ENCODE results near the gene WHRN.

DNA sequence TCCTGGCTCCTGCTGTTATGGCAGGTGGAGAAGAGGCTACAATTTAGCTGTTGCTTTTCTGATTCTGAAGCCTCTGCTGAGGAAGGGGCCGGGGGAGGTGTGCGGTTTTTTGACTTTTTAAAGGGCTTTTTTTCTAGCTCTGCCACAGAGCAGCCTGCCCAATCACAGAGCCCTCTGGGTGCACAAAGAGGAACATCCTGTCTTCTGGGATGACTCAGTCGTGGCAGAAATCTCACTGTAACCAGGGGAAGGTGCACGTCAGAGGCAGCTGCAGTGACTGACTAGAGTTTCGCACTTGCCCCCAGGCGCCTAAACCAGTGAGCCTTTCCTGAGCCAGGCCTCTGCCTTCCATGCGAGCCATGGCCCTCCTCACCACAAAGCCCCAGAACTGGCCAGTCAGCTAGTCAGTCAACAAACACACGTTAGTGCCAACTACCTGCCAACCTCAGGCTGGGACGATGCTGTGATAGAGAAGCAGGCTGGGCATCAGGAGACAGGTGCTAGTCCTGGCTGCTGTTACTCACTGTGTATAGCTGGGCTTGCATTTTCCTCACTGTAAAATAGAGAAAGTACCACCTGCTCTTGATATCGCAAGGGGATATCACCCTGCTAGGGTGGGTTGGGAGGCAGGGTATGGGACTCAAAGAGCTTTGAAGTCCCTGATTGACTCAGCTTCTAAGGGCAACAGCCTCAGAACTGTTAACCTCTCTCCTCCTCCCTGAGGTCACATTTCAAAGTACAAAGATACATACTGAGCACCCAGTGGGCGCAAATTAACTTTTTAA lies 119.7 kb downstream of the WHRN start:
- TF ChIP-seq SPI1 (IDR thresholded peaks at IDR 0.05; ENCODE audit: borderline replicate concordance, low read depth) (peak; percentile 44; the same call in 1 of the 2 replicates), POLR2AphosphoS5 (IDR thresholded peaks at IDR 0.05; ENCODE audit: low read depth) (peak; percentile 54)
